Neural progenitor cell (in vitro differentiated cells): ENCODE results near the gene EGFLAM. TPM values are rescaled to one million over a fixed set of nuclear protein-coding genes. Genes with fewer than 3 reads are reported as not detected.
A peak's percentile ranks its signal among the peaks of the same experiment; 100 is the strongest.

ENCODE experiments used
- DNase-seq: peaks from one replicate; pipeline ENCODE4 v3.0.0-alpha.2; 2016; ENCODE audit warnings: low spot score
- H2AFZ ChIP-seq: fragments of 200-600 bp; sonication (generic); replicated peaks from 2 replicates; pipeline ENCODE4 v1.6.1; 2016; ENCODE audit warnings: antibody characterized with exemption
- H3F3A ChIP-seq: fragments of 200-600 bp; sonication (generic); 2 replicates; pipeline ENCODE4 v1.6.1; 2016; ENCODE audit warnings: antibody characterized with exemption, low read depth
- H3K27ac ChIP-seq: fragments of 200-600 bp; sonication (generic); 2 replicates; pipeline ENCODE4 v1.5.1; 2016; ENCODE audit warnings: mild to moderate bottlenecking
- H3K27me3 ChIP-seq: fragments of 200-600 bp; sonication (generic); 2 replicates; pipeline ENCODE4 v1.6.1; 2016; ENCODE audit warnings: mild to moderate bottlenecking, moderate library complexity
- H3K36me3 ChIP-seq: fragments of 200-600 bp; sonication (generic); 2 replicates; pipeline ENCODE4 v1.5.1; 2016
- H3K4me1 ChIP-seq: fragments of 200-600 bp; sonication (generic); 2 replicates; pipeline ENCODE4 v1.6.1; 2016; ENCODE audit warnings: mixed run types
- H3K4me2 ChIP-seq: fragments of 200-600 bp; sonication (generic); 2 replicates; pipeline ENCODE4 v1.6.1; 2016
- H3K4me3 ChIP-seq: fragments of 200-600 bp; sonication (generic); 2 replicates; pipeline ENCODE4 v1.5.1; 2016
- H3K79me2 ChIP-seq: fragments of 200-600 bp; sonication (generic); 2 replicates; pipeline ENCODE4 v1.6.1; 2016; ENCODE audit warnings: low read depth
- H3K9ac ChIP-seq: fragments of 200-600 bp; sonication (generic); 2 replicates; pipeline ENCODE4 v1.6.1; 2016
- H3K9me3 ChIP-seq: fragments of 200-600 bp; sonication (generic); 2 replicates; pipeline ENCODE4 v1.5.1; 2016; ENCODE audit warnings: low read depth
- H4K20me1 ChIP-seq: fragments of 200-600 bp; sonication (generic); 2 replicates; pipeline ENCODE4 v1.6.1; 2016; ENCODE audit warnings: low read depth
- H3K27ac Mint-ChIP-seq: 3 replicates; pipeline ENCODE4 v1.8.0; 2021; ENCODE audit warnings: mixed read lengths
- H3K27me3 Mint-ChIP-seq: 2 replicates; pipeline ENCODE4 v1.8.0; 2022; ENCODE audit warnings: low read depth, mild to moderate bottlenecking, inconsistent platforms, moderate library complexity, mixed read lengths; ENCODE audit not compliant: insufficient read depth
- H3K36me3 Mint-ChIP-seq: 3 replicates; pipeline ENCODE4 v1.8.0; 2021; ENCODE audit warnings: mixed read lengths
- H3K4me1 Mint-ChIP-seq: 3 replicates; pipeline ENCODE4 v1.8.0; 2021; ENCODE audit warnings: mixed read lengths
- H3K4me3 Mint-ChIP-seq: 3 replicates; pipeline ENCODE4 v1.8.0; 2021; ENCODE audit warnings: mild to moderate bottlenecking, moderate library complexity, mixed read lengths
- H3K9me3 Mint-ChIP-seq: 3 replicates; pipeline ENCODE4 v1.8.0; 2020; ENCODE audit warnings: mixed read lengths
- EZH2 ChIP-seq: fragments of 200-600 bp; sonication (generic); IDR thresholded peaks from 2 replicates; pipeline ENCODE4 v1.6.1; 2017; ENCODE audit warnings: antibody characterized with exemption, mild to moderate bottlenecking, moderate library complexity
- EZH2phosphoT487 ChIP-seq: fragments of 200-600 bp; sonication (generic); IDR thresholded peaks from 2 replicates; pipeline ENCODE4 v1.6.1; 2017; ENCODE audit warnings: antibody characterized with exemption
- total RNA-seq: library from RNA; depleted of rRNA; stranded (reverse); fragments of >200 nt; gene quantifications from 2 replicates; pipeline ENCODE4 v1.2.3, GENCODE V29; 2015; ENCODE audit warnings: low replicate concordance
- TF ChIP-seq, protein P1 (sequence below): fragments of 200-600 bp; sonication (generic); IDR thresholded peaks from 2 replicates; pipeline ENCODE4 v1.5.1; 2017; ENCODE audit warnings: antibody characterized with exemption, mild to moderate bottlenecking

EGFLAM gene
- total RNA-seq, 1 donor from 2014 or later, result 0.69 TPM

DNA sequence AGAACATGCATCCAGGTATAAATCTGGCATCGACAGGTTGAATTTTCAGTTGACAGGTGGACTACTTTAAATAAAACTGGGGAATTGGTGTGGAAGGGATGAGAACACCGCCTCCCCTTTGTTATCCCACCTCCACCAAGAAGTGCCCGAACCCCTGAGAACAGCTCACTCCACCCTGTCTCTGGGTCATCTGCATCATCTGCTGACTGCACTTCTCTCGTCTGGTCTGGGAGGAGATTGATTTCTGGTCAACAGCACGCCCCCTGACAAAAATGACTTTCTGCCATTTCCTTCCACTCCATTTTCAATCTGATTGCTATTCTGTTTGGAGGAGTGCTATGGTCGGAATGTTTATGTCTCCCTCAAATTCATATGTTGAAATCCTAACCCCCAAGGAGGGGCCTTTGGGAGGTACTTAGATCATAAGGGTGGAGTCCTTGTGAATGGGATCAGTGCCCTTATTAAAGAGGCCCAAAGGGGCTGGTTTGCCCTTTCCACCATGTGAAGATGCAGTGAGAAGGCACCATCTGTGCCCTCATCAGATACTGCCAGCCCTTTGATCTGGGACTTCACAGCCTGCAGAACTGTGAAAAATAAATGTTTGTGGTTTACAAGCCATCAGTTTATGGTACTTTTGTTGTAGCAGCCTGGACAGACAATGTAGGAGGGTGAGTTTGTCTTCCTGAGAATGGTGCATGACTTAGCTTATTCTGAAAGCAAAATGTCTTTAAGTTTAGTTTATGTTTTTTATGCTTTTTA, 145.7 kb downstream of the EGFLAM start:
- H3K4me3 ChIP-seq, result no peak overlapping the region
- no peaks in the 10 kb centered on the region for H3K36me3 ChIP-seq
- no peaks in the 10 kb centered on the region for H3K79me2 ChIP-seq
- no peaks in the 10 kb centered on the region for H3K27me3 ChIP-seq
- Mint-ChIP-seq H3K36me3 (no peaks in the 10 kb centered on the region), H3K4me1 (peaks cover 5% of the 10 kb centered on the region), H3K9me3 (no peaks in the 10 kb centered on the region), H3K27me3 (peaks cover 4% of the 10 kb centered on the region), H3K4me3 (no peak overlapping the region), H3K27ac (no peak overlapping the region)
- H3K9me3 ChIP-seq, result no peaks in the 10 kb centered on the region
- no peaks in the 10 kb centered on the region for H4K20me1 ChIP-seq
- H3F3A ChIP-seq, result no peaks in the 10 kb centered on the region
- DNase-seq, result no peak
- H3K4me1 ChIP-seq, result no peaks in the 10 kb centered on the region
- TF ChIP-seq, protein P1, sequence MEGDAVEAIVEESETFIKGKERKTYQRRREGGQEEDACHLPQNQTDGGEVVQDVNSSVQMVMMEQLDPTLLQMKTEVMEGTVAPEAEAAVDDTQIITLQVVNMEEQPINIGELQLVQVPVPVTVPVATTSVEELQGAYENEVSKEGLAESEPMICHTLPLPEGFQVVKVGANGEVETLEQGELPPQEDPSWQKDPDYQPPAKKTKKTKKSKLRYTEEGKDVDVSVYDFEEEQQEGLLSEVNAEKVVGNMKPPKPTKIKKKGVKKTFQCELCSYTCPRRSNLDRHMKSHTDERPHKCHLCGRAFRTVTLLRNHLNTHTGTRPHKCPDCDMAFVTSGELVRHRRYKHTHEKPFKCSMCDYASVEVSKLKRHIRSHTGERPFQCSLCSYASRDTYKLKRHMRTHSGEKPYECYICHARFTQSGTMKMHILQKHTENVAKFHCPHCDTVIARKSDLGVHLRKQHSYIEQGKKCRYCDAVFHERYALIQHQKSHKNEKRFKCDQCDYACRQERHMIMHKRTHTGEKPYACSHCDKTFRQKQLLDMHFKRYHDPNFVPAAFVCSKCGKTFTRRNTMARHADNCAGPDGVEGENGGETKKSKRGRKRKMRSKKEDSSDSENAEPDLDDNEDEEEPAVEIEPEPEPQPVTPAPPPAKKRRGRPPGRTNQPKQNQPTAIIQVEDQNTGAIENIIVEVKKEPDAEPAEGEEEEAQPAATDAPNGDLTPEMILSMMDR, result no peak
- TF ChIP-seq EZH2, result no peak
- no peak for TF ChIP-seq EZH2phosphoT487
- H3K4me2 ChIP-seq, result no peak overlapping the region
- no peak overlapping the region for H2AFZ ChIP-seq
- no peak overlapping the region for H3K9ac ChIP-seq
- no peak overlapping the region for H3K27ac ChIP-seq

- no peak overlapping the region for H3K9ac ChIP-seq
- H3K4me2 ChIP-seq, result no peak overlapping the region
- TF ChIP-seq EZH2 (no peak), EZH2phosphoT487 (no peak)
- TF ChIP-seq, protein P1, result peak; percentile 67
- no peaks in the 10 kb centered on the region for H3K4me1 ChIP-seq
- H3K79me2 ChIP-seq, result no peaks in the 10 kb centered on the region
- Mint-ChIP-seq H3K4me3 (no peak overlapping the region), H3K9me3 (no peaks in the 10 kb centered on the region), H3K36me3 (no peaks in the 10 kb centered on the region), H3K27ac (no peak overlapping the region), H3K27me3 (peaks cover 4% of the 10 kb centered on the region), H3K4me1 (peaks cover 5% of the 10 kb centered on the region)
- H3K27me3 ChIP-seq, result no peaks in the 10 kb centered on the region
- no peak overlapping the region for H3K27ac ChIP-seq
- no peaks in the 10 kb centered on the region for H3K9me3 ChIP-seq
- no peak overlapping the region for H3K4me3 ChIP-seq
- peak; percentile 58 for DNase-seq
- H3K36me3 ChIP-seq, result no peaks in the 10 kb centered on the region
- H3F3A ChIP-seq, result no peaks in the 10 kb centered on the region
- H4K20me1 ChIP-seq, result no peaks in the 10 kb centered on the region
- H2AFZ ChIP-seq, result no peak overlapping the region
Observed at GRCh38 chr5:38404667-38405276, 146.4 kb downstream of the EGFLAM start.

GRCh38 chr5:38408446-38409198, 150.3 kb downstream of the EGFLAM start:
- Histone ChIP-seq H3F3A (no peaks in the 10 kb centered on the region), H2AFZ (no peak overlapping the region), H4K20me1 (no peaks in the 10 kb centered on the region), H3K4me1 (no peaks in the 10 kb centered on the region), H3K27me3 (no peaks in the 10 kb centered on the region), H3K36me3 (no peaks in the 10 kb centered on the region), H3K9ac (no peak overlapping the region), H3K27ac (no peak overlapping the region), H3K9me3 (no peaks in the 10 kb centered on the region), H3K4me3 (no peak overlapping the region), H3K4me2 (no peak overlapping the region), H3K79me2 (no peaks in the 10 kb centered on the region)
- H3K4me1 Mint-ChIP-seq, result peaks cover 5% of the 10 kb centered on the region
- no peak for DNase-seq
- TF ChIP-seq, protein P1, result no peak
- TF ChIP-seq EZH2phosphoT487 (no peak), EZH2 (no peak)
- no peak overlapping the region for H3K27ac Mint-ChIP-seq
- H3K9me3 Mint-ChIP-seq, result no peaks in the 10 kb centered on the region
- peaks cover 2% of the 10 kb centered on the region for H3K27me3 Mint-ChIP-seq
- H3K4me3 Mint-ChIP-seq, result no peak overlapping the region
- H3K36me3 Mint-ChIP-seq, result no peaks in the 10 kb centered on the region
